GM18526 (cell line): Measurements from ENCODE around the gene ZFHX2.

Experiments
- POLR2A ChIP-seq: IDR thresholded peaks from 3 replicates; pipeline ENCODE4 v1.6.1; 2011; ENCODE audit not compliant: insufficient read length; ENCODE audit errors: extremely low read depth

The ZFHX2 gene

DNA sequence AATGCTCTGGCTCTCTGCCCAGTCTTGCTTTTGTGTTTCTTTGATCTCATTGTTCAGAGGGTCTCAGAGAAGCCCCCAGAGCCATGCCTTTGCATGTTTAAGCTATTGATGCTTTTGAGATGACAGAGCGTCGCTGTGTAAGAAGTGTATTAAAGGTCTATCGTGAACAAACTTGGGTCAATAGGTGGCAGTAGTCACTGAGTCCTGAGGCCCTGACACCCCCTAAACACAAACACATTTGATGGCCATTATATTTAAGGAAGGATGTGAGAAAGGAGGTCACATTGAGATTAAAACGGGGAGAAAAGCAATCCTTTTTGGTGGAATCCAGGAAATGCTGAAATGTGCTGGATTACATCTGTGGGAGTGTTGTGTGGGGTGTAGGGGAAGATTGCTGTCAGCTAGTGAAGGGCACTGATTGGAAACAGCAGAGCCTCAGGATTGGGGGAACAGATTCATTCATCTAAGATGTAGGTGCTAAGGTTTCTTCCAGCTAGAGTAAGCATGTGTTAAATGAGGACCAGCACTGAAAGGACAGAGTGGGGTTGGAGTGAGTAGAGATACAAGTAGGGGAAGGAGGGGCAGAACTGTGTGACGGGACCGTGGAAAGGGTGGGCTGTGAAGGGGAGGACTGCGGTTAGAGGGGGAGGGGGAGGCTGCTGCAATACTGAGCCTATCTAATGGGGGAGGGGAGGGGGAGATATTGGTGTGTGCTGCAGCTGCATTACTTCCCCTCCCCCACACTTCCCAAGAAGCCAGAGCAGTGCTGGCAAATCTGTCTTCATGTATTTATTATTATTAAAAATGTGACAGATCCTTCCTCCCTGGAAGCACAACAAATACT lies 69.4 kb downstream of the ZFHX2 start:
- no peak for TF ChIP-seq POLR2A

DNA sequence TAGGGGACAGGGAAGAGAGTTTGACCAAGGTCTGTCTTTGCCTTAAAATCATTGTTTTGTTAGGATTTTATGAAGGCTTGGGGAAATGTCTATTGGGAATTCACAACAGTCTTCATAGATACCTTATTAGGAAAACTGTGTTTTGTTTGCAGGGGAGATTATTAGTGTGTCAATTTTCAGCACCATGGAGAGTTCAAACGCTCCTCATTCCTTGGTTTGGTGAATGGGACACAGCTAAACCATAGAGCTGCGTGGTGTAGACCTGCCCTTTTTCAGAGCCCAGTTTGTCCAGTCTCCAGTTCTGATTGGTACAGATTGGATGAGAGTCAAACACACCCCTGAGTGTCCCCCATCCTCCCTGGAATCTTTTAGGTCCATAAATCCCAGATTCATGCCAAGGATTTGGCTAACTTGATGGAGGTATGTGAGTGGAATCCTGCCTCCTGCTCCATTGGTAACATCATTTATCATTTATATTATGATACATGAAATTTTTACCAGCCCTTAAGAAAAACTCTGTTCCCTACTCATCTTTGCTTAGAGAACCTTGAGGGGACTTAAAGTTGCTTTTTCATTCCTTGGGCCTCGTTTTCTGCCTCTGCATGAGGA lies 70.1 kb downstream of the ZFHX2 start:
- no peak for TF ChIP-seq POLR2A

DNA sequence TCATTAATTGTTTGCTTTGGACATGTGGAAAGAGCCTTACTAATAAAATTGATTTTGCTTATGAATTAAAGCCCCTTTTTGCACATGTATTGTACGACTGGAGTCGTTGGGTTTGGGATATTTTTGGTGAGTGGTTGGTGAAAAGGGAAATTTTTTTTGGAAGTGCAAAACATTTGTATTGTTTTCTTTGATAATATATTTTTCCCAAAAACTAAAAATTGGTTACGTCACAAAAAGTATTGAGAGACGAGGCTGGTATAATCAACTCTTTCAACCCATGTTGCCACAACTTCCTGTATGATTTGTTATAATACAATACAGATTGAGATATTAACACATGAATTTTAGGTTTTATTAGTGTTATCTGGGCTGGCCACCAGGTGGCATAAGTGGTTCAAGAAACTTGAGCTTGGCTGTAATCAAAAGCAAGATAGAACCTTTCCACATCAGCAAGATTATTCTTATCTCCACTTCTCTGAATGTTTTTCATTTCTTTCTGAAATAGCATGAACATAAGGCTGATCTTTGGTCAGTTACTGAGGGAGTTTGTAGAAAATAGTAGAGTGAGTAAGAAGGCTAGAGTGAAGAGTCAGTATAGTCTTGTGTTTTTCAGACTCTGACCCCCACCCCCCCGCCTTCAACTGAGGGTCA lies 73.3 kb downstream of the ZFHX2 start:
- TF ChIP-seq POLR2A = no peak

DNA sequence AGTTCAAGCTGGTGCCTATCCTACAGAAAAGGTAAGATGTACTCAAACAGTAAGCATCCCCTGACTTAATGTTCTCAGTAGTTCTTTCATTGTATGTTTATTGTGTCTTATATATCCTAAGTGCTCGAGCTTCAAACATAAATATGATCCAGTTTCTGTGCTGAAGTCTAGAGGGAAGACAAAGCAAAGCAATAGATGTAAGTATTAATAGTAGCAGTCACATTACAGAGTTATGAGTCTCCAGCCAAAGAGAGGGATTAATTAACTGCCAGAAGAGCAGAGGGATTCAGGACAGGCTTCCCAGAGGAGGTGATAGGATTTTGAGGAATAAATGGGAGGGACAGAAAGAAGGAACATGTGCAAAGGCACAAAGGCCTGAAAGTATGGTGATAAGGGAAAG lies 80.6 kb downstream of the ZFHX2 start:
- TF ChIP-seq POLR2A = no peak
